ENCODE results near the gene FPGS. TPM values are rescaled to one million over a fixed set of nuclear protein-coding genes. Genes with fewer than 3 reads are reported as not detected.

FPGS gene, protein sequence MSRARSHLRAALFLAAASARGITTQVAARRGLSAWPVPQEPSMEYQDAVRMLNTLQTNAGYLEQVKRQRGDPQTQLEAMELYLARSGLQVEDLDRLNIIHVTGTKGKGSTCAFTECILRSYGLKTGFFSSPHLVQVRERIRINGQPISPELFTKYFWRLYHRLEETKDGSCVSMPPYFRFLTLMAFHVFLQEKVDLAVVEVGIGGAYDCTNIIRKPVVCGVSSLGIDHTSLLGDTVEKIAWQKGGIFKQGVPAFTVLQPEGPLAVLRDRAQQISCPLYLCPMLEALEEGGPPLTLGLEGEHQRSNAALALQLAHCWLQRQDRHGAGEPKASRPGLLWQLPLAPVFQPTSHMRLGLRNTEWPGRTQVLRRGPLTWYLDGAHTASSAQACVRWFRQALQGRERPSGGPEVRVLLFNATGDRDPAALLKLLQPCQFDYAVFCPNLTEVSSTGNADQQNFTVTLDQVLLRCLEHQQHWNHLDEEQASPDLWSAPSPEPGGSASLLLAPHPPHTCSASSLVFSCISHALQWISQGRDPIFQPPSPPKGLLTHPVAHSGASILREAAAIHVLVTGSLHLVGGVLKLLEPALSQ
- total RNA-seq = 136 and 137 TPM in 2 replicates
- total RNA-seq (2013) = 38.8 TPM
- 89.9 and 103 TPM in 2 replicates for polyA plus RNA-seq
- polyA minus RNA-seq = 104 and 118 TPM in 2 replicates

- H3K27ac ChIP-seq (ENCODE audit: low read length in 2 of 2) = peak within 1 kb of the TSS; percentile 68 to 90
- H4K20me1 ChIP-seq (ENCODE audit: control insufficient read depth, insufficient read depth, low read length, poor library complexity, severe bottlenecking) = peaks cover 8% of the 10 kb centered on the region
- under 1% methylated on average over 76 of the region's 83 CpGs for WGBS (ENCODE audit: insufficient coverage)
- peaks cover 20 to 31% of the 10 kb centered on the region in 2 donors for H3K4me1 ChIP-seq (ENCODE audit: control insufficient read depth in 2 of 2, insufficient read depth in 2 of 2, low read length in 2 of 2)
- DNase-seq (peak; percentile 93), ATAC-seq (ENCODE audit: low read depth) (peak; percentile 84)
- H2AFZ ChIP-seq (ENCODE audit: insufficient read depth, low read depth, low read length, poor library complexity, severe bottlenecking) = peak within 1 kb of the TSS; percentile 91
- H3K27ac Mint-ChIP-seq = peak within 1 kb of the TSS; percentile 92
- H3K79me2 ChIP-seq (ENCODE audit: control insufficient read depth, insufficient read depth, low read length) = peaks cover 50% of the 10 kb centered on the region
- H3K27me3 ChIP-seq (replicated peaks in 1 of 4; ENCODE audit: control extremely low read depth in 1 of 4, control insufficient read depth in 3 of 4, insufficient read depth in 4 of 4, low read length in 3 of 4) = no peaks in the 10 kb centered on the region
- no peaks in the 10 kb centered on the region for H3K9me3 ChIP-seq (ENCODE audit: control extremely low read depth in 1 of 3, control insufficient read depth in 2 of 3, insufficient read depth in 1 of 3, low read length in 2 of 3)
- H3K4me1 Mint-ChIP-seq = peaks cover 33% of the 10 kb centered on the region
- H3K4me2 ChIP-seq (replicated peaks; ENCODE audit: low read depth, low read length, poor library complexity, severe bottlenecking) = peak within 1 kb of the TSS; percentile 98
- POLR2A ChIA-PET = interaction anchor here (0.5 to 2.5 kb wide), 6 partner anchors 10 to 111 kb away, joined by 3 to 11 read pairs (median 4); partner anchors contain the start of gene CDK9
- H3K4me3 ChIP-seq (ENCODE audit: control extremely low read depth in 1 of 5, extremely low read depth in 1 of 5, insufficient read depth in 1 of 5, low read depth in 2 of 5, low read length in 4 of 5) = peak within 1 kb of the TSS; percentile 65 to 96 (median 88)
- H3K9me3 Mint-ChIP-seq (ENCODE audit: insufficient read depth) = no peaks in the 10 kb centered on the region
- peak within 1 kb of the TSS; percentile 98 for H3K9ac ChIP-seq (ENCODE audit: low read length)
- TF ChIP-seq, protein P1, sequence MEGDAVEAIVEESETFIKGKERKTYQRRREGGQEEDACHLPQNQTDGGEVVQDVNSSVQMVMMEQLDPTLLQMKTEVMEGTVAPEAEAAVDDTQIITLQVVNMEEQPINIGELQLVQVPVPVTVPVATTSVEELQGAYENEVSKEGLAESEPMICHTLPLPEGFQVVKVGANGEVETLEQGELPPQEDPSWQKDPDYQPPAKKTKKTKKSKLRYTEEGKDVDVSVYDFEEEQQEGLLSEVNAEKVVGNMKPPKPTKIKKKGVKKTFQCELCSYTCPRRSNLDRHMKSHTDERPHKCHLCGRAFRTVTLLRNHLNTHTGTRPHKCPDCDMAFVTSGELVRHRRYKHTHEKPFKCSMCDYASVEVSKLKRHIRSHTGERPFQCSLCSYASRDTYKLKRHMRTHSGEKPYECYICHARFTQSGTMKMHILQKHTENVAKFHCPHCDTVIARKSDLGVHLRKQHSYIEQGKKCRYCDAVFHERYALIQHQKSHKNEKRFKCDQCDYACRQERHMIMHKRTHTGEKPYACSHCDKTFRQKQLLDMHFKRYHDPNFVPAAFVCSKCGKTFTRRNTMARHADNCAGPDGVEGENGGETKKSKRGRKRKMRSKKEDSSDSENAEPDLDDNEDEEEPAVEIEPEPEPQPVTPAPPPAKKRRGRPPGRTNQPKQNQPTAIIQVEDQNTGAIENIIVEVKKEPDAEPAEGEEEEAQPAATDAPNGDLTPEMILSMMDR (IDR thresholded peaks at IDR 0.05) = no peak
- no peak for TF ChIP-seq EZH2 (IDR thresholded peaks at IDR 0.05; ENCODE audit: borderline replicate concordance, insufficient read depth, low read depth, low read length, poor library complexity, severe bottlenecking)
- peak within 1 kb of the TSS; percentile 91 for H3K4me3 Mint-ChIP-seq
- peaks cover 0 to 21% of the 10 kb centered on the region in 2 experiments for H3K36me3 ChIP-seq (replicated peaks in 1 of 2; ENCODE audit: control extremely low read depth in 1 of 2, control insufficient read depth in 1 of 2, extremely low read depth in 1 of 2, insufficient read depth in 2 of 2, low read length in 1 of 2)
- CTCF ChIA-PET = interaction anchor here (0.5 to 2.5 kb wide), 12 partner anchors 14 to 142 kb away, joined by 3 to 16 read pairs (median 4); partner anchors contain the start of genes PTRH1, TOR2A and TTC16
- intact Hi-C loops (cut with micrococcal nuclease) = loop anchor here (1.0 to 2.0 kb wide), 7 partner anchors 17 to 406 kb away; partner anchors contain the start of genes CDK9, PTRH1, SLC2A8 and ST6GALNAC4
- no peaks in the 10 kb centered on the region for H3K27me3 Mint-ChIP-seq
Observed at GRCh38 chr9:127802576-127803443, at the start of gene FPGS. Gene FPGS (plus strand): TSS chr9:127802882. CDS start chr9:127802925, 43 bp downstream.

All from B cell (primary cell).